BE2C (cell line): ENCODE data around the gene TMEM39A.

Experiments used
- DNase-seq: peaks from one replicate; pipeline ENCODE4 v3.0.0-alpha.2; 2020
- H3K27me3 ChIP-seq: fragments of 250-450 bp; sonication (Bioruptor Pico); 2 replicates; pipeline ENCODE4 v1.5.1; 2020; ENCODE audit warnings: mild to moderate bottlenecking
- H3K36me3 ChIP-seq: fragments of 250-450 bp; sonication (Bioruptor Pico); 2 replicates; pipeline ENCODE4 v1.5.1; 2020; ENCODE audit warnings: mild to moderate bottlenecking
- H3K4me1 ChIP-seq: fragments of 250-450 bp; sonication (Bioruptor Pico); 2 replicates; pipeline ENCODE4 v1.5.1; 2020
- H3K4me3 ChIP-seq: 2 replicates; pipeline ENCODE4 v1.5.1; 2011; ENCODE audit warnings: low read depth, low read length
- H3K9me3 ChIP-seq: fragments of 250-450 bp; sonication (Bioruptor Pico); 2 replicates; pipeline ENCODE4 v1.5.1; 2020
- CTCF ChIP-seq: IDR thresholded peaks from 2 replicates; pipeline ENCODE4 v1.5.1; 2012; ENCODE audit warnings: mild to moderate bottlenecking, low read depth, low read length

The TMEM39A gene

GRCh38 chr3:119409844-119410243 is 53.6 kb downstream of the TMEM39A start:
- H3K36me3 ChIP-seq: no peaks in the 10 kb centered on the region; the same call in 1 of the 2 replicates
- no peak for DNase-seq
- no peaks in the 10 kb centered on the region for H3K9me3 ChIP-seq
- no peak for TF ChIP-seq CTCF
- H3K27me3 ChIP-seq: no peaks in the 10 kb centered on the region
- no peak overlapping the region for H3K4me3 ChIP-seq
- no peaks in the 10 kb centered on the region for H3K4me1 ChIP-seq

DNA sequence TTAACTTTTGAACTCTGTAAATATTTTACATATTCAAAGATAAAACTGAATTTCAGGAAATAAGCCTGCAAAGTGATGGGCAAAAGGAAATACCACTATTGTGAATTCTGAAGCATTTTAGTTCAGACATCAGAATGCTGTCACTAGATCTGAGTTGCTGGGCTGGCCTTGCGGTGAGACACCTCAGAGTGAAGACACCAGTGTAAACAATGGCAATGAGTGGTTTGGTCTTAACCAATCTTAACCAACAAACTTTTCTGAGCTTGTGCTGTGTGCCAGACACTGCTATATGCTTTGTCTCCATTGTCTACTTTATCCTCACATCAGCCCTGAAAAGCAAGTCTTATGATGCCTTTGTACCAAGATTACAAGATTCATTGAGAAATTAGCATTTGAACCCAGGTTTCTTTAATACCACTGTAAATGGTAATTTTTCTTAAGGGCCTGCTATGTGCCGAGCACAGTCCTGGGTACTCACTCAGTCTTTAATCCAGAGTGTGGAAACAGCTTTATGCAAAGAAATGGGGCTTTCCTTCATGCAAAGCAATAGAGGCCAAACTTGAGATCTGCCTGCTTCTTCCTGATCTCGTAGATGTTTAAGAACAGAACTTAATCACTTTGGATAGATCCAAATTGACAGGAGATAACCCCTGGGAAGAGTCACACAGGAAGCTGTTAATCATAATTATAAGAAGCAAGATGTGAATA is 55.0 kb downstream of the TMEM39A start:
- Histone ChIP-seq H3K4me1 (no peaks in the 10 kb centered on the region), H3K4me3 (no peak overlapping the region), H3K36me3 (no peaks in the 10 kb centered on the region; the same call in 1 of the 2 replicates), H3K9me3 (no peaks in the 10 kb centered on the region), H3K27me3 (no peaks in the 10 kb centered on the region)
- no peak for TF ChIP-seq CTCF
- DNase-seq: no peak

- Histone ChIP-seq H3K4me1 (no peaks in the 10 kb centered on the region), H3K9me3 (no peaks in the 10 kb centered on the region), H3K4me3 (no peak overlapping the region), H3K27me3 (no peaks in the 10 kb centered on the region), H3K36me3 (no peaks in the 10 kb centered on the region; the same call in 1 of the 2 replicates)
- no peak for TF ChIP-seq CTCF
- no peak for DNase-seq
Measured at GRCh38 chr3:119405315-119405714, 58.1 kb downstream of the TMEM39A start.

DNA sequence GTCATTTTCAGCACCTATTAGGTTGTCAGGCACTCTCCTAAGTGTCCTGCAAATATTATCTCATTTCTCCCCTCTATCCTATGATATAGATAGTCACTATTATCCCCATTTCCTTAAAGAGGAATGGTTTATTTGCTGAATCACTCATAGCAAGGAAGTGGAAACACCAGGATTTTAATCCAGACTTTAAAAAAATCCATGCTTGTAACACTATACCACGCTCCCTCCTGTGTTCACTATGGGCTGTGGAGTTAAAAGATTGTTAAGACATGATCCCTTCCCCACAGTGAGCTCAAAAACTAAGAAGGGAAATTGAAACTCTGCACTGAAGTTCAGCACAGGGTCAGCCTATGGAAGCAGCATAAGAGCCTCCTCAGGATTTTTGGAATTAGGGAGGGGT is 60.2 kb downstream of the TMEM39A start:
- H3K4me3 ChIP-seq: no peak overlapping the region
- H3K4me1 ChIP-seq: no peaks in the 10 kb centered on the region
- H3K36me3 ChIP-seq: no peaks in the 10 kb centered on the region; the same call in 1 of the 2 replicates
- no peak for DNase-seq
- H3K9me3 ChIP-seq: no peaks in the 10 kb centered on the region
- no peak for TF ChIP-seq CTCF
- H3K27me3 ChIP-seq: no peaks in the 10 kb centered on the region

GRCh38 chr3:119402791-119403190 is 60.6 kb downstream of the TMEM39A start:
- Histone ChIP-seq H3K27me3 (no peaks in the 10 kb centered on the region), H3K9me3 (no peaks in the 10 kb centered on the region), H3K4me1 (no peaks in the 10 kb centered on the region), H3K4me3 (no peak overlapping the region), H3K36me3 (no peaks in the 10 kb centered on the region; the same call in 1 of the 2 replicates)
- TF ChIP-seq CTCF: no peak
- no peak for DNase-seq
